Breast epithelium (tissue), 4 donors: Measurements from ENCODE around the gene FLOT1. TPM values are rescaled to one million over a fixed set of nuclear protein-coding genes. Genes with fewer than 3 reads are reported as not detected.

ENCODE experiments used
- DNase-seq, 2 donors: peaks; one replicate each; pipeline ENCODE4 v3.0.0-alpha.2; 2019; ENCODE audit warnings: low spot score in 2 of 2
- H3K27ac ChIP-seq, 2 donors: fragments of 200-600 bp; sonication (generic) in 1 of 2; one replicate each; pipeline ENCODE4 v1.5.1; 2016 to 2019; ENCODE audit warnings: mild to moderate bottlenecking in 1 of 2
- H3K27me3 ChIP-seq, 2 donors: fragments of 200-600 bp; sonication (generic) in 1 of 2; one replicate each; pipeline versions ENCODE4 v1.5.1 to v1.6.0; 2017 to 2019; ENCODE audit warnings: control low read depth in 1 of 2, mild to moderate bottlenecking in 1 of 2
- H3K36me3 ChIP-seq: fragments of 200-600 bp; one replicate; pipeline ENCODE4 v1.5.1; 2019
- H3K4me1 ChIP-seq, 2 donors: fragments of 200-600 bp; sonication (generic); one replicate each; pipeline ENCODE4 v1.5.1; 2016 to 2019; ENCODE audit warnings: control low read depth in 1 of 2
- H3K4me3 ChIP-seq, 3 donors: fragments of 200-600 bp; sonication (generic); 1 replicate in 2 of 3; 2 replicates in 1 of 3; pipeline ENCODE4 v1.5.1; 2016 to 2019; ENCODE audit warnings: mild to moderate bottlenecking in 3 of 3, moderate library complexity in 2 of 3
- H3K9me3 ChIP-seq, 2 donors: fragments of 200-600 bp; sonication (generic) in 1 of 2; one replicate each; pipeline ENCODE4 v1.5.1; 2016 to 2019; ENCODE audit warnings: control low read depth in 1 of 2
- CTCF ChIP-seq, 3 donors: fragments of 450-650 bp; IDR thresholded peaks; one replicate each; pipeline ENCODE4 v1.5.1; 2016 to 2017; ENCODE audit warnings: antibody characterized with exemption in 3 of 3, mild to moderate bottlenecking in 3 of 3, moderate library complexity in 3 of 3
- POLR2A ChIP-seq: fragments of 450-650 bp; IDR thresholded peaks from one replicate; pipeline ENCODE4 v1.6.1; 2016; ENCODE audit warnings: antibody characterized with exemption, mild to moderate bottlenecking, moderate library complexity
- POLR2AphosphoS5 ChIP-seq, 3 donors: sonication (generic); formaldehyde crosslinking; IDR thresholded peaks; one replicate each; pipeline ENCODE4 v1.6.1; 2017; ENCODE audit warnings: antibody characterized with exemption in 3 of 3
- intact Hi-C: fragments of 100-400 bp; cut with DNase I; formaldehyde crosslinking; loops from one replicate; pipeline ENCODE4 v1.15.1; 2023; ENCODE audit warnings: low total_unique reads
- total RNA-seq, 3 donors: library from RNA; depleted of rRNA; stranded (reverse); fragments of >200 nt; gene quantifications; one replicate each; pipeline ENCODE4 v1.1.0, GENCODE V29; 2016

FLOT1 gene
- total RNA-seq, 3 donors from 2014 or later = 80.5 to 171 (median 142) TPM

- H3K36me3 ChIP-seq = no peaks in the 10 kb centered on the region
- no peak for TF ChIP-seq CTCF (IDR thresholded peaks at IDR 0.05)
- TF ChIP-seq POLR2A = no peak
- no peak for TF ChIP-seq POLR2AphosphoS5 (IDR thresholded peaks at IDR 0.05)
These were observed 28.1 kb upstream of the FLOT1 start for GRCh38 chr6:30770592-30770991.

GRCh38 chr6:30769853-30770524 lies 27.5 kb upstream of the FLOT1 start:
- H3K4me3 ChIP-seq = no peak overlapping the region
- H3K36me3 ChIP-seq = no peaks in the 10 kb centered on the region
- intact Hi-C loops = loop anchor here (10.0 kb wide), 1 partner anchor 45 kb away; no protein-coding TSS in a partner anchor
- no peaks in the 10 kb centered on the region for H3K27me3 ChIP-seq
- TF ChIP-seq POLR2AphosphoS5 (IDR thresholded peaks at IDR 0.05) (no peak), POLR2A (no peak), CTCF (IDR thresholded peaks at IDR 0.05) (no peak)
- H3K27ac ChIP-seq = peak overlapping the region; percentile 91 to 93
- H3K4me1 ChIP-seq = peaks cover 5 to 7% of the 10 kb centered on the region in 2 donors
- DNase-seq = no peak
- H3K9me3 ChIP-seq = no peaks in the 10 kb centered on the region

More at GRCh38 chr6:30770592-30770991, 28.1 kb upstream of the FLOT1 start:
- no peak for DNase-seq
- Histone ChIP-seq H3K4me1 (peaks cover 5 to 7% of the 10 kb centered on the region in 2 donors), H3K9me3 (no peaks in the 10 kb centered on the region), H3K27ac (peak overlapping the region; percentile 91 to 93), H3K4me3 (no peak overlapping the region), H3K27me3 (no peaks in the 10 kb centered on the region)
- intact Hi-C loops = no loop called here

GRCh38 chr6:30769088-30769852 lies 26.8 kb upstream of the FLOT1 start:
- Histone ChIP-seq H3K27ac (peak overlapping the region; percentile 91 to 93), H3K4me3 (peak overlapping the region in 1 of 3 donors; percentile 39), H3K9me3 (no peaks in the 10 kb centered on the region), H3K36me3 (no peaks in the 10 kb centered on the region), H3K4me1 (peaks cover 5 to 7% of the 10 kb centered on the region in 2 donors), H3K27me3 (no peaks in the 10 kb centered on the region)
- peak in 1 of 2 donors; percentile 85 for DNase-seq
- no peak for TF ChIP-seq CTCF (IDR thresholded peaks at IDR 0.05)
- peak in 2 of 3 donors; percentile 45 to 60 for TF ChIP-seq POLR2AphosphoS5 (IDR thresholded peaks at IDR 0.05)
- intact Hi-C loops = loop anchor here (10.0 kb wide), 1 partner anchor 46 kb away; no protein-coding TSS in a partner anchor

GRCh38 chr6:30768634-30769087 lies 26.2 kb upstream of the FLOT1 start:
- TF ChIP-seq CTCF (IDR thresholded peaks at IDR 0.05) = no peak
- TF ChIP-seq POLR2A = no peak
- TF ChIP-seq POLR2AphosphoS5 (IDR thresholded peaks at IDR 0.05) = no peak
- Histone ChIP-seq H3K27ac (peak overlapping the region; percentile 91 to 93), H3K4me1 (peaks cover 5 to 7% of the 10 kb centered on the region in 2 donors), H3K4me3 (no peak overlapping the region), H3K27me3 (no peaks in the 10 kb centered on the region), H3K9me3 (no peaks in the 10 kb centered on the region), H3K36me3 (no peaks in the 10 kb centered on the region)
- intact Hi-C loops = loop anchor here (10.0 kb wide), 1 partner anchor 46 kb away; no protein-coding TSS in a partner anchor
- no peak for DNase-seq

GRCh38 chr6:30767944-30768301 lies 25.4 kb upstream of the FLOT1 start:
- intact Hi-C loops = loop anchor here (10.0 kb wide), 1 partner anchor 47 kb away; no protein-coding TSS in a partner anchor
- no peak for DNase-seq
- TF ChIP-seq CTCF (IDR thresholded peaks at IDR 0.05) = no peak
- TF ChIP-seq POLR2A = no peak
- TF ChIP-seq POLR2AphosphoS5 (IDR thresholded peaks at IDR 0.05) = no peak
- Histone ChIP-seq H3K4me3 (no peak overlapping the region), H3K9me3 (no peaks in the 10 kb centered on the region), H3K27me3 (no peaks in the 10 kb centered on the region), H3K4me1 (peaks cover 5 to 7% of the 10 kb centered on the region in 2 donors), H3K27ac (no peak overlapping the region), H3K36me3 (no peaks in the 10 kb centered on the region)
